Mesendoderm (in vitro differentiated cells): Measurements from ENCODE around the gene FAIM.
"Not testable (repeated sequence)": the region's sequence is repeated elsewhere in the genome, so short reads cannot be mapped to it uniquely, and the experiment has no call there.

Experiments
- DNase-seq: peaks from one replicate; pipeline ENCODE4 v3.0.0; 2013
- H2AK5ac ChIP-seq: 2 replicates; pipeline ENCODE4 v1.6.1; 2013; ENCODE audit warnings: low read length, inconsistent platforms
- H2BK120ac ChIP-seq: 2 replicates; pipeline ENCODE4 v1.6.1; 2013; ENCODE audit warnings: low read depth, mild to moderate bottlenecking, low read length, moderate library complexity, mixed read lengths
- H2BK15ac ChIP-seq: replicated peaks from 2 replicates; pipeline ENCODE4 v1.6.1; 2013; ENCODE audit warnings: low read depth, mild to moderate bottlenecking, moderate library complexity
- H2BK5ac ChIP-seq: 2 replicates; pipeline ENCODE4 v1.6.1; 2013; ENCODE audit warnings: low read length, inconsistent platforms
- H3K18ac ChIP-seq: 2 replicates; pipeline ENCODE4 v1.6.1; 2013; ENCODE audit warnings: mild to moderate bottlenecking, low read length, mixed read lengths
- H3K23ac ChIP-seq: one replicate; pipeline ENCODE4 v1.6.1; 2013; ENCODE audit warnings: low read length
- H3K27ac ChIP-seq: 2 replicates; pipeline ENCODE4 v1.5.1; 2013; ENCODE audit warnings: low read depth, mild to moderate bottlenecking, inconsistent platforms, low read length, moderate library complexity
- H3K27me3 ChIP-seq: 2 replicates; pipeline ENCODE4 v1.6.1; 2013; ENCODE audit warnings: low read length, control low read depth, mild to moderate bottlenecking, inconsistent platforms; ENCODE audit not compliant: insufficient read depth, poor library complexity
- H3K36me3 ChIP-seq: 2 replicates; pipeline ENCODE4 v1.6.1; 2013; ENCODE audit warnings: low read length, inconsistent platforms; ENCODE audit not compliant: control insufficient read depth, insufficient read depth
- H3K4ac ChIP-seq: one replicate; pipeline ENCODE4 v1.6.1; 2013; ENCODE audit warnings: low read depth, mild to moderate bottlenecking, low read length, moderate library complexity
- H3K4me1 ChIP-seq: 2 replicates; pipeline ENCODE4 v1.6.1; 2013; ENCODE audit warnings: low read depth, low read length, inconsistent platforms; ENCODE audit not compliant: control insufficient read depth
- H3K4me2 ChIP-seq: 2 replicates; pipeline ENCODE4 v1.6.1; 2013; ENCODE audit warnings: low read length
- H3K4me3 ChIP-seq: 2 replicates; pipeline ENCODE4 v1.5.1; 2013; ENCODE audit warnings: mild to moderate bottlenecking, low read length
- H3K56ac ChIP-seq: one replicate; pipeline ENCODE4 v1.6.1; 2013; ENCODE audit warnings: low read length
- H3K79me1 ChIP-seq: 2 replicates; pipeline ENCODE4 v1.6.1; 2013; ENCODE audit warnings: low read length, inconsistent platforms
- H3K79me2 ChIP-seq: 2 replicates; pipeline ENCODE4 v1.6.1; 2013; ENCODE audit warnings: mild to moderate bottlenecking, low read length; ENCODE audit not compliant: control insufficient read depth, insufficient read depth
- H3K9ac ChIP-seq: 2 replicates; pipeline ENCODE4 v1.6.1; 2013; ENCODE audit warnings: low read length, inconsistent platforms
- H4K5ac ChIP-seq: one replicate; pipeline ENCODE4 v1.6.1; 2013; ENCODE audit warnings: low read length
- H4K8ac ChIP-seq: one replicate; pipeline ENCODE4 v1.6.1; 2013; ENCODE audit warnings: low read depth, mild to moderate bottlenecking, control low read depth, low read length, moderate library complexity
- WGBS: extraction: QIAGEN DNeasy Blood & Tissue Kit; methylation state at CpG from one replicate; pipeline ENCODE4 v1.1.7; 2013; ENCODE audit warnings: low lambda C conversion rate, missing lambda C conversion rate; ENCODE audit not compliant: insufficient coverage; ENCODE audit errors: extremely low coverage; 5-methylcytosine and 5-hydroxymethylcytosine counted together

The FAIM gene

DNA sequence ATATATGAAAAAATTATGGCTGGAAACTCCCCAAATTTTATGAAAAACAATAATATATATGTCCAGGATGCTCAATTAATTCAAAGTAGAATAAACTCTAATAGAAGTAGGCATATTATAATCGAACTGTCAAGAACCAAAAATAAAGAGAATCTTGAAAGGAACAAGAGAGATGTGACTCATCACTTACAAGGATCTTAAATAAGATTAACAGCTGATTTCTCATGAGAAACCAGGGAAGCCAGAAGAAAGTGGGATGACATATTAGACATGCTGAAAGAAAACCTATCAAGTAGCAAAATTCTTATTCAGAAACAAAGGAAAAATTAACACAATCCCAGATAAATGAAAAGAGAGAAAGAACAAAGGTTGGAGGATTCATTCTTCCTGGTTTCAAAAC is 66.8 kb downstream of the FAIM start:
- H3K9ac ChIP-seq: no peak overlapping the region
- no peaks in the 10 kb centered on the region for H3K27me3 ChIP-seq
- H3K27ac ChIP-seq: no peak overlapping the region
- no peak overlapping the region for H4K8ac ChIP-seq
- no peaks in the 10 kb centered on the region for H3K79me2 ChIP-seq
- H4K5ac ChIP-seq: no peak overlapping the region
- no peak overlapping the region for H3K18ac ChIP-seq
- H3K4me3 ChIP-seq: no peak overlapping the region
- no peaks in the 10 kb centered on the region for H3K36me3 ChIP-seq
- no peak overlapping the region for H3K4me2 ChIP-seq
- no peak overlapping the region for H2AK5ac ChIP-seq
- no peak overlapping the region for H3K23ac ChIP-seq
- WGBS: no CpG with 5 or more reads among the region's 1 CpG
- no peak overlapping the region for H2BK15ac ChIP-seq
- DNase-seq: peak; percentile 28
- H3K79me1 ChIP-seq: peaks cover 2% of the 10 kb centered on the region
- H2BK120ac ChIP-seq: no peak overlapping the region
- no peak overlapping the region for H2BK5ac ChIP-seq
- no peak overlapping the region for H3K4ac ChIP-seq
- peaks cover 5% of the 10 kb centered on the region for H3K4me1 ChIP-seq
- no peak overlapping the region for H3K56ac ChIP-seq

DNA sequence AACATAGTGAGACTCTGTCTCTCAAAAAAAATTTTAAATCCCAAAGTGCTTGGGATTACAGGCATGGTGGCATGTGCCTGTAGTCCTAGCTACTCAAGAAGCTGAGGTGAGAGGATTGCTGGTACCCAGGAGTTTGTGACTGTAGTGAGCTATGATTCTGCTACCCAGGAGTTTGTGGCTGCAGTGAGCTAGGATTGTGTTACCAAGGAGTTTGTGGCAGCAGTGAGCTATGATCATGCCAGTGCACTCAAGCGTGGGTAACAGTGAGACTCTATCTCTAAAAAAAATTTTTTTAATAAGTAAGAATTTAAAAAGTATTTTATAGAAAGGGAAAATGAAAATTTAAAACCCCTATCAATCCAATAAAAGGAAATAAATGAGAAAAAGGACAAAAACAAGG is 69.5 kb downstream of the FAIM start:
- Histone ChIP-seq H3K4me3 (no peak overlapping the region), H3K79me1 (peaks cover 2% of the 10 kb centered on the region), H3K9ac (no peak overlapping the region), H3K27ac (no peak overlapping the region), H3K4me1 (peaks cover 5% of the 10 kb centered on the region), H4K8ac (no peak overlapping the region), H2AK5ac (no peak overlapping the region), H3K79me2 (no peaks in the 10 kb centered on the region), H2BK15ac (no peak overlapping the region), H4K5ac (no peak overlapping the region), H2BK120ac (no peak overlapping the region), H3K56ac (no peak overlapping the region), H3K27me3 (no peaks in the 10 kb centered on the region), H2BK5ac (no peak overlapping the region), H3K4ac (no peak overlapping the region), H3K4me2 (no peak overlapping the region), H3K18ac (no peak overlapping the region), H3K23ac (no peak overlapping the region), H3K36me3 (no peaks in the 10 kb centered on the region)
- DNase-seq: no peak
- WGBS: no CpG with 5 or more reads among the region's 1 CpG

DNA sequence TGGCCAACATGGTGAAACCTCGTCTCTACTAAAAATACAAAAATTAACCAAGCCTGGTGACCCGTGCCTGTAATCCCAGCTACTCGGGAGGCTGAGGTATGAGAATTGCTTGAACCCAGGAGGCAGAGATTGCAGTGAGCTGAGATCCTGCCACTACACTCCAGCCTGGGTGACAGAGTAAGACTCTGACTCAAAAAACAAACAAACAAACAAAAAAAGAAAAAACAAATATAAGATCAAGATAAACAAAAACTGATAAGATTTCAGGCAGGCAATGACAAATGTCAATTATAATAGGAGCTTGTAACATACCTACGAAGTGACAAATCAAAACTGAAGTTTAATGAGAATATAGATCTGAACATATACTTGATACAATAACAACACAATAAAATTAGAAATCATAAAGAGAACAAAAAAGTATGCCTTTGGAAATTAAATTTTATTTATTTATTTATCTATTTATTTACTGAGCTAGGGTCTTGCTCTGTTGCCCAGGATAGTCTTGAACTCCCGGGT is 70.4 kb downstream of the FAIM start:
- Histone ChIP-seq H3K18ac (no peak overlapping the region), H3K27ac (no peak overlapping the region), H3K23ac (no peak overlapping the region), H3K4ac (no peak overlapping the region), H3K79me2 (no peaks in the 10 kb centered on the region), H4K5ac (no peak overlapping the region), H3K4me2 (no peak overlapping the region), H3K36me3 (no peaks in the 10 kb centered on the region), H2AK5ac (no peak overlapping the region), H4K8ac (no peak overlapping the region), H2BK5ac (no peak overlapping the region), H3K79me1 (peaks cover 2% of the 10 kb centered on the region), H2BK120ac (no peak overlapping the region), H3K4me3 (no peak overlapping the region), H3K56ac (no peak overlapping the region), H2BK15ac (no peak overlapping the region), H3K9ac (no peak overlapping the region), H3K4me1 (peaks cover 1% of the 10 kb centered on the region), H3K27me3 (no peaks in the 10 kb centered on the region)
- WGBS: no CpG with 5 or more reads among the region's 5 CpGs
- DNase-seq: no peak

- H3K4me3 ChIP-seq, H2BK120ac ChIP-seq, H3K27ac ChIP-seq, H2BK5ac ChIP-seq, H3K79me2 ChIP-seq, H2AK5ac ChIP-seq, H4K8ac ChIP-seq, H3K4me2 ChIP-seq, H4K5ac ChIP-seq, H3K4me1 ChIP-seq, H3K9ac ChIP-seq, H3K4ac ChIP-seq, H3K36me3 ChIP-seq, DNase-seq, H2BK15ac ChIP-seq, H3K23ac ChIP-seq, H3K18ac ChIP-seq, H3K79me1 ChIP-seq, H3K27me3 ChIP-seq, H3K56ac ChIP-seq: not testable (repeated sequence)
- no CpG with 5 or more reads among the region's 6 CpGs for WGBS
These were observed 72.4 kb downstream of the FAIM start for GRCh38 chr3:138680974-138681373.

DNA sequence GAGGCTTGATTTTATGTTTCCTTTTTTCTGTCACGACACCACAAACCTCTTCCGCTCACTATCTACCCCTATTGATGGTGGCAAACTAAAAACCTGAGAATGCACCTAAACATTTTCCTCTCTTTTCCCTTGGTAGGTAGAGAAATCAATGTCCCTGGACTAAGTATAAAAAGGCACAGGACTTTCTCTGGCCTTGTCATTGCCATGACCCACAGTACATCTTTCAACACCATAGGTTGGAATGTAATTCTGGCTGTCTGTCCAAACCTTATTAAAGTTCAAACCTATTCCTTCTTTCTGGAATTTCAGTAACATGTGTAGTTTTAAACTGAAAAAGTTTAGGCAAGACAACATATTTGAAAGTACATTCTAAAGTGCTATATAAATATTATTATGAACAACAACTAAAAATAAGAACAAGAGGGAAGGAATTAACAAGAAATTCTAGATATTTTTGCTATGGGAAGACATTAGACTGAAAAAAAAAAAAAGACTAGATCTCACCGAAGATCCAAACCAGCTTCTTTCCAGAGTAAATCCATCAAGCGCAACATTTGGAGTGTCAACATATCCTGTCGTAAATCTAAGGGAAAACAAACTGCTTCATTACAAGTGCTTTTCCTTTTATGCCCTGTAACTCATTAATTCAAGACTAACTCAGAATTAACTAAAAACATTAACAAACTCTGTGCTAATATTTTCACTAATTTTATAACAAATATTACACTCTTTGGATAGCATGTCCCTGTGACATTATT is 73.1 kb downstream of the FAIM start:
- no peak overlapping the region for H4K5ac ChIP-seq
- H3K4me2 ChIP-seq: no peak overlapping the region
- no peak overlapping the region for H3K27ac ChIP-seq
- no peak overlapping the region for H2BK120ac ChIP-seq
- H3K9ac ChIP-seq: no peak overlapping the region
- no peaks in the 10 kb centered on the region for H3K4me1 ChIP-seq
- no peak overlapping the region for H2AK5ac ChIP-seq
- no peak overlapping the region for H4K8ac ChIP-seq
- no peak overlapping the region for H3K23ac ChIP-seq
- DNase-seq: no peak
- H3K4me3 ChIP-seq: no peak overlapping the region
- H3K79me2 ChIP-seq: no peaks in the 10 kb centered on the region
- H3K79me1 ChIP-seq: no peaks in the 10 kb centered on the region
- peaks cover 2% of the 10 kb centered on the region for H3K36me3 ChIP-seq
- H2BK15ac ChIP-seq: no peak overlapping the region
- no peaks in the 10 kb centered on the region for H3K27me3 ChIP-seq
- H2BK5ac ChIP-seq: no peak overlapping the region
- no peak overlapping the region for H3K4ac ChIP-seq
- no peak overlapping the region for H3K56ac ChIP-seq
- no peak overlapping the region for H3K18ac ChIP-seq
- WGBS: no CpG with 5 or more reads among the region's 5 CpGs

GRCh38 chr3:138682648-138683047 is 74.1 kb downstream of the FAIM start:
- Histone ChIP-seq H3K27ac (no peak overlapping the region), H4K5ac (no peak overlapping the region), H3K4me2 (no peak overlapping the region), H3K4me3 (no peak overlapping the region), H3K4me1 (no peaks in the 10 kb centered on the region), H3K18ac (no peak overlapping the region), H3K36me3 (peaks cover 2% of the 10 kb centered on the region), H3K56ac (no peak overlapping the region), H4K8ac (no peak overlapping the region), H3K4ac (no peak overlapping the region), H2BK120ac (no peak overlapping the region), H3K23ac (no peak overlapping the region), H2AK5ac (no peak overlapping the region), H3K9ac (no peak overlapping the region), H3K27me3 (no peaks in the 10 kb centered on the region), H3K79me2 (no peaks in the 10 kb centered on the region), H3K79me1 (no peaks in the 10 kb centered on the region), H2BK15ac (no peak overlapping the region), H2BK5ac (no peak overlapping the region)
- DNase-seq: no peak
